HG03097 (cell line): Measurements from ENCODE around the gene ME3.

Experiments
- ATAC-seq: cut with Tn5 transposase; IDR thresholded peaks from one replicate; pipeline ENCODE4 v1.9.1; 2021; ENCODE audit not compliant: unreplicated experiment, low FRiP score

ME3 gene

GRCh38 chr11:86469491-86470388 lies 202.7 kb downstream of the ME3 start:
- ATAC-seq: no peak

GRCh38 chr11:86468169-86468568 lies 204.2 kb downstream of the ME3 start:
- no peak for ATAC-seq

GRCh38 chr11:86464509-86465221 lies 207.8 kb downstream of the ME3 start:
- no peak for ATAC-seq

GRCh38 chr11:86463955-86464354 lies 208.5 kb downstream of the ME3 start:
- no peak for ATAC-seq

DNA sequence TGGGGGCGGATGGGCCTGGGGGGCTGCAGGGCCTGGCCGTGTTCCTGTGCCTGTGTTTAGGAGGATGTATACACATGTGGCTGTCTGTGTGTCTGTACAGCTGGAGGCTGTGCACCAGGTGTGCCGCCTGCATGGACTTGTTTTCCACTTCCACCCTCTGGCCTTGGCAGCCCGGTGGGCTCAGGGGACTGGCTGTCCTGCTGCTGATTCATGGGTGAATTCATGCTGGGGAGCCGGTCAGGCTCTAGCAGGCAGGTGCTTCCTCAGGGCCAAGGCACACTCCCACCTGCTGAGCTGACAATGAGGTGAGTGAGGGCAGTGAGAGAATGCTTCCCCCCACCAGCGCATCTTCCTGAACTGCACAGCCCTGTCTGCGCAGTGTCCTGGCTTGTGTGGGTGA lies 209.3 kb downstream of the ME3 start:
- ATAC-seq: no peak

DNA sequence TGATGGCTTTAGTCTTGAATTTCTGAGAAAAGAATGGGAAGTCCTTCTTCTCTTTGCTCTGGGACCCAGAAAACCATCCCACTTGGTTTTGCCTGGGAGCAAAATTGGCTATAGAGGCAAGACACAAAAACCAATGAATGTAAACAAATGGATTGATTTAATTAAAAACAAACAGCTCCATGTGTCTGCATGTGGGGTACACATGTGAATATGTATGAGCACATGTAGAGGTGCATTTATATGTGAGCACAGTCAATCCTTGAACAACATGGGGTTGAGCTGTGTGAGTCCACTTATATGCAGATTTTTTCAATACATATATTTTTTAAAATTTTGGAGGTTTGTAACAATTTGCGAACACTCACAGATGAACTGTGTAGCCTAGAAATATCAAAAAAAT lies 210.5 kb downstream of the ME3 start:
- no peak for ATAC-seq

GRCh38 chr11:86460461-86461385 lies 211.7 kb downstream of the ME3 start:
- no peak for ATAC-seq

DNA sequence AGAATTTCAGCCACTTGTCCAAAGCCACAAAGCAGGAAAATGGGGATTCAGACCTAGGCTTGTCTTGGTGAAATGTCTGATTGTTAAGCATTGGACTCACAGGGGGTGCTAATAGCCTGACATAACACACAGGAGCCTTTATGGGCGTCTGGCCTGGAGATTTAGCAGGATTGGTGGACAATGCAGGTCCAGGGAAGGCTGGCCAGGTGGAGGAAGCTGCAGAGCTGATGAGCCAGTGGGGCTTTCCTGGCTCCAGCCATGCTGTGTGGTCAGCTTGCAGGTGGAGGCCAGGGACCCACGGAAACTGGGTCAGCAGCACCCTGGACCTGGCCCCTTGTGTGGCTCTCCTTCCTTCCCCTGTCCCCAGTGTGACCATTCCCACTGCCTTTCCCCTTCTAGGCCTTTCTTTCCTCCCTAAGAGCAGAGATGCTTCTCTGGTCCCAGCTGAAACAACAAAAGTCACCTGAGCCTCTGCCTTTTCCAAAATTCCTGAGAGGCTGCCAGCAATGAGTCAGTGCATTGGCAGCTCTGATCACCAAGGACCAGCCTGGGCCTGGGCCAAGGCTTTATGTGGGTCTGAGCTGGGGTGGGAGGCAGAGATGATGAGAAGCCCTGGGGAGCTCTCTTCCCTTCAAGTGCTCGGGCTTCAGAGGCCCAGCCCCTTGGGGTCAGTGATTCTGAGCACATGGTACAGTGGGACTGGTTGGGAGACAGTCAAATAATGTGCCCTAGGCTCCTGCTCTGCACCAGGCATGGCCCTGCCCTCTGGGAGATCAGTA lies 212.5 kb downstream of the ME3 start:
- ATAC-seq: no peak

GRCh38 chr11:86459002-86459385 lies 213.4 kb downstream of the ME3 start:
- ATAC-seq: no peak

- no peak for ATAC-seq
Measured at GRCh38 chr11:86458294-86459001, 214.0 kb downstream of the ME3 start.

DNA sequence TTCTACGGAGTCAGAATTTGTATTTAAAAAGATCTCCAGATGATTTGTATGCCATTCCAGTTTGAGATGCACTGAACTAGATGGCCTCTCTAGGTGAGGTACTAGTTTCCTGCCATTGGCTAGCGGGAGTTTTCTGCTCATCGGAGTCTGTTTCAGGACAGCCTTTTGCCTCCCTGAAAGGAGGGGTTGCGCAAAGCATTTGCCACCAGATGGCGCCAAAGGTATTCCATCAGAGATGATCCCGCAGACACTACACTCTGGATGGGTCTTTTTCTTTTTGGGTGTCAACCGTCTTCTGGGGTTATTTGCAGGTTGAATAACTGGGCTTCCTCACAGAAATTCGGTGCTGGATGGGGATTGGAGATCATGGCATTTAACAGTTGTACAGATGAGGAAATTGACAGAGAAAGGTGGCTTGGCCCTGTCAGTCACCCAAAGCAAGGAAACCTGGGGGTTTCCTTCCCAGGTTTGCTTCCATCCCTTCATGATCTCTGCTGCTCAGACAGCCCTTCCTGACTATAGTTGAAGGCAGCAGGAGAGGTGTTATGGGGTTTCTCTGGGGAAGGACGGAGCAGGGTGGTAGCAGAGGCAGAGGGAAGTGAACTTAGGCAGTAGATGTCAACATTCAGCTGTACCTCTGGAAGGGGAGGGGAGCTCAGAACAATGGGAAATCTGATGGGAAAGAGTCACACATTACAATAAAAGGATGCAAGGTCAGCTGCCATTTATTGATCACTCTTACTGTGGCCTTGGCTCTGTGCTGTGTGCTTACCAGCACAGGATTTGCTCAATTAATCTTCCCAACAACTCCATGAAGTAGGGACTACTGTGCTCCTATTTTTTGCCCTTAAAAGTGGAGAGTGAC lies 216.1 kb downstream of the ME3 start:
- ATAC-seq: peak; percentile 73

DNA sequence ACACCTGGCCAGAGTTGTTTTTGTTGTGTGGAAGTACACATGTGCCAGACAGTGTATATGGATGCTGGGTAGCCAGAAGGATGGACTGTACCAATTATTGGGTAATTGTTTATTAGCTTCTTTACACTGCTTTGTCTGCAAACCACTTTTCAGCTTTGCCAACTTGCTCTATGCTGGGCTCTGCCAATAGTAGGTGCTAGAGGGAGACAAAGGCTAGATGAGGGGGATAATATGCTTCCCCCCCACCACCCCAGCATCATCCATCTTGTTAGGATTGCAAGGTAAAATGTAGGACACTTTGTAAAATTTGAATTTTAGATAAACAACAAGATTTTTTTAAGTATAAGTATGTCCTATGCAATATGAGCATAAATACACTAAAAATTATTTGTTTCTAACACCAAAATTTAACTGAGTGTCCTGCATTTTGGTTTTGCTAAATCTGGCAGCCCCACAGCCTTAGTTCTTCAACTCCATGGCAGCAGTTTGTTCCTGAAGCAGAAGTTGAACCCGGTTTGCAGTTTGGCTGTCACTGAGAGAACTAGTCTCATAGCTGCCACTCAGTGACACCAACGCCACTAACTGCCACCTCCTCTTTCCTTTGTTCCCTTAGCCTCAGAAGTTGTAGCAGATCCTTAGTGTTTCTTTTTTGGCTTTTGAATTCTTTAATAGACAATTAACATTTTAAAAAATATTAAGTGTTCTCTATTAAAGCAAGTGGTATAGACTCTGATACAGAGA lies 219.0 kb downstream of the ME3 start:
- ATAC-seq: no peak

- ATAC-seq: no peak
Measured at GRCh38 chr11:86449993-86450629, 222.3 kb downstream of the ME3 start.

- no peak for ATAC-seq
Measured at GRCh38 chr11:86447763-86448480, 224.5 kb downstream of the ME3 start.

DNA sequence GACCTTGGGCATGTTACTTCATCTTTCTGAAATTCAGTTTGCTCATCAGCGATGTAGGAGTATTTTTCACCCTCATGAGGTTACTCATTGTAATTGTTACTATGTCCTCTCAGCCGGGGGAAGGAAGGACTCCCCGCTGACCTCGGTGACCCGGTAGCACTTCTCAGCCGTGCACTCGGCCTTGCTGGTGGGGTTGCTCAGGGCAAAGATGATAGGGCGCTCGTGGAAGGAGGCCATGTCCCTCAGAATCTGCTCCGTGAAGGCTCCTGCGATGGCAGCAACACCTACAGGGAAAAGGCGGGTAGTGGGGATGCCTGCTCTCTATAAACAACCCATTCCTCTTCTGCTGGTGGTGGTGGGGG lies 225.5 kb downstream of the ME3 start:
- ATAC-seq: no peak

- no peak for ATAC-seq
Measured at GRCh38 chr11:86446163-86446923, 226.1 kb downstream of the ME3 start.
